DOHH2 (cell line): Measurements from ENCODE around the gene EHMT1.

Experiments
- H3F3A ChIP-seq: fragments of 200-600 bp; sonication (generic), shearing (Covaris generic); 2 replicates; pipeline ENCODE4 v1.6.0; 2016; ENCODE audit warnings: antibody characterized with exemption, mild to moderate bottlenecking; ENCODE audit not compliant: control insufficient read depth, insufficient read depth
- H3K27ac ChIP-seq: fragments of 200-600 bp; sonication (generic); 2 replicates; pipeline ENCODE4 v1.5.1; 2014; ENCODE audit warnings: low read depth, mild to moderate bottlenecking, low read length, moderate library complexity
- H3K27me3 ChIP-seq: fragments of 200-600 bp; sonication (generic); 2 replicates; pipeline ENCODE4 v1.6.1; 2014; ENCODE audit warnings: mild to moderate bottlenecking, low read length, mixed read lengths; ENCODE audit not compliant: control insufficient read depth
- H3K36me3 ChIP-seq: fragments of 200-600 bp; sonication (generic); 2 replicates; pipeline ENCODE4 v1.6.1; 2014; ENCODE audit warnings: mild to moderate bottlenecking, low read length, moderate library complexity, mixed read lengths; ENCODE audit not compliant: control insufficient read depth
- H3K4me1 ChIP-seq: fragments of 200-600 bp; sonication (generic); 2 replicates; pipeline ENCODE4 v1.6.1; 2014; ENCODE audit warnings: mild to moderate bottlenecking, low read length, mixed read lengths; ENCODE audit not compliant: control insufficient read depth
- H3K4me2 ChIP-seq: fragments of 200-600 bp; sonication (generic); 2 replicates; pipeline ENCODE4 v1.6.0; 2014; ENCODE audit warnings: mild to moderate bottlenecking, low read length, moderate library complexity
- H3K4me3 ChIP-seq: fragments of 200-600 bp; sonication (generic); 2 replicates; pipeline ENCODE4 v1.5.1; 2014; ENCODE audit warnings: mild to moderate bottlenecking, low read length, mixed read lengths
- H3K79me2 ChIP-seq: fragments of 200-600 bp; sonication (generic); 2 replicates; pipeline ENCODE4 v1.6.1; 2014; ENCODE audit warnings: mild to moderate bottlenecking, low read length, mixed read lengths; ENCODE audit not compliant: control insufficient read depth
- H3K9me2 ChIP-seq: fragments of 200-600 bp; sonication (generic); replicated peaks from 2 replicates; pipeline ENCODE4 v1.6.1; 2014; ENCODE audit warnings: mild to moderate bottlenecking, low read length, mixed read lengths; ENCODE audit not compliant: control insufficient read depth
- H3K9me3 ChIP-seq: fragments of 200-600 bp; sonication (generic); 2 replicates; pipeline ENCODE4 v1.6.1; 2014; ENCODE audit warnings: antibody characterized with exemption, low read length, mixed read lengths; ENCODE audit not compliant: control insufficient read depth, insufficient read depth
- H4K20me1 ChIP-seq: fragments of 200-600 bp; sonication (generic); 2 replicates; pipeline ENCODE4 v1.6.0; 2014; ENCODE audit warnings: low read depth, mild to moderate bottlenecking, antibody characterized with exemption, low read length, moderate library complexity; ENCODE audit not compliant: control insufficient read depth, insufficient read depth
- EZH2phosphoT487 ChIP-seq: fragments of 200-600 bp; sonication (generic); IDR thresholded peaks from 2 replicates; pipeline ENCODE4 v1.6.1; 2017; ENCODE audit warnings: borderline replicate concordance, mild to moderate bottlenecking, antibody characterized with exemption, low read length, moderate library complexity, mixed read lengths
- TF ChIP-seq, protein P1 (sequence below): fragments of 200-600 bp; sonication (generic); IDR thresholded peaks from one replicate; pipeline ENCODE4 v1.5.1; 2014; ENCODE audit warnings: antibody characterized with exemption, mild to moderate bottlenecking, low read depth, low read length; ENCODE audit not compliant: poor library complexity, severe bottlenecking

EHMT1 gene

GRCh38 chr9:137750566-137750965 is 131.8 kb downstream of the EHMT1 start:
- Histone ChIP-seq H3K27me3 (no peaks in the 10 kb centered on the region), H3K79me2 (peaks cover 85% of the 10 kb centered on the region), H4K20me1 (no peaks in the 10 kb centered on the region), H3K36me3 (peaks cover 96% of the 10 kb centered on the region), H3K4me2 (no peak overlapping the region), H3K9me2 (no peaks in the 10 kb centered on the region), H3K27ac (no peak overlapping the region), H3K9me3 (no peaks in the 10 kb centered on the region), H3F3A (no peaks in the 10 kb centered on the region), H3K4me3 (no peak overlapping the region), H3K4me1 (peaks cover 10% of the 10 kb centered on the region)
- TF ChIP-seq EZH2phosphoT487: no peak
- TF ChIP-seq, protein P1, sequence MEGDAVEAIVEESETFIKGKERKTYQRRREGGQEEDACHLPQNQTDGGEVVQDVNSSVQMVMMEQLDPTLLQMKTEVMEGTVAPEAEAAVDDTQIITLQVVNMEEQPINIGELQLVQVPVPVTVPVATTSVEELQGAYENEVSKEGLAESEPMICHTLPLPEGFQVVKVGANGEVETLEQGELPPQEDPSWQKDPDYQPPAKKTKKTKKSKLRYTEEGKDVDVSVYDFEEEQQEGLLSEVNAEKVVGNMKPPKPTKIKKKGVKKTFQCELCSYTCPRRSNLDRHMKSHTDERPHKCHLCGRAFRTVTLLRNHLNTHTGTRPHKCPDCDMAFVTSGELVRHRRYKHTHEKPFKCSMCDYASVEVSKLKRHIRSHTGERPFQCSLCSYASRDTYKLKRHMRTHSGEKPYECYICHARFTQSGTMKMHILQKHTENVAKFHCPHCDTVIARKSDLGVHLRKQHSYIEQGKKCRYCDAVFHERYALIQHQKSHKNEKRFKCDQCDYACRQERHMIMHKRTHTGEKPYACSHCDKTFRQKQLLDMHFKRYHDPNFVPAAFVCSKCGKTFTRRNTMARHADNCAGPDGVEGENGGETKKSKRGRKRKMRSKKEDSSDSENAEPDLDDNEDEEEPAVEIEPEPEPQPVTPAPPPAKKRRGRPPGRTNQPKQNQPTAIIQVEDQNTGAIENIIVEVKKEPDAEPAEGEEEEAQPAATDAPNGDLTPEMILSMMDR: no peak

- Histone ChIP-seq H3K9me2 (no peaks in the 10 kb centered on the region), H3K27me3 (no peaks in the 10 kb centered on the region), H3K79me2 (peaks cover 85% of the 10 kb centered on the region), H3K27ac (no peak overlapping the region), H3K4me2 (no peak overlapping the region), H3F3A (no peaks in the 10 kb centered on the region), H3K36me3 (peaks cover 97% of the 10 kb centered on the region), H3K4me3 (no peak overlapping the region), H3K4me1 (peaks cover 8% of the 10 kb centered on the region), H4K20me1 (no peaks in the 10 kb centered on the region), H3K9me3 (no peaks in the 10 kb centered on the region)
- no peak for TF ChIP-seq EZH2phosphoT487
- TF ChIP-seq, protein P1: no peak
Observed at GRCh38 chr9:137751616-137752015, 132.8 kb downstream of the EHMT1 start.

- Histone ChIP-seq H3K79me2 (peaks cover 87% of the 10 kb centered on the region), H3K4me1 (peaks cover 16% of the 10 kb centered on the region), H3F3A (no peaks in the 10 kb centered on the region), H3K9me2 (no peaks in the 10 kb centered on the region), H4K20me1 (no peaks in the 10 kb centered on the region), H3K36me3 (peaks cover 97% of the 10 kb centered on the region), H3K27me3 (no peaks in the 10 kb centered on the region), H3K27ac (no peak overlapping the region), H3K4me2 (no peak overlapping the region), H3K4me3 (no peak overlapping the region), H3K9me3 (no peaks in the 10 kb centered on the region)
- TF ChIP-seq, protein P1: no peak
- TF ChIP-seq EZH2phosphoT487: no peak
Observed at GRCh38 chr9:137752426-137752825, 133.6 kb downstream of the EHMT1 start.

- Histone ChIP-seq H3K4me2 (no peak overlapping the region), H3K79me2 (peaks cover 87% of the 10 kb centered on the region), H3K36me3 (peaks cover 98% of the 10 kb centered on the region), H3K9me2 (no peaks in the 10 kb centered on the region), H3K4me3 (no peak overlapping the region), H4K20me1 (no peaks in the 10 kb centered on the region), H3K27me3 (no peaks in the 10 kb centered on the region), H3F3A (no peaks in the 10 kb centered on the region), H3K4me1 (peaks cover 24% of the 10 kb centered on the region), H3K9me3 (no peaks in the 10 kb centered on the region), H3K27ac (no peak overlapping the region)
- no peak for TF ChIP-seq EZH2phosphoT487
- TF ChIP-seq, protein P1: no peak
Observed at GRCh38 chr9:137753192-137753765, 134.5 kb downstream of the EHMT1 start.
